DND-41 (cell line): Measurements from ENCODE around the gene SEMA6B.

ENCODE experiments used
- EZH2 ChIP-seq: IDR thresholded peaks from 3 replicates; pipeline ENCODE4 v1.6.1; 2012; ENCODE audit warnings: borderline replicate concordance, low read depth, mild to moderate bottlenecking, moderate library complexity, low read length, inconsistent platforms; ENCODE audit not compliant: severe bottlenecking
- TF ChIP-seq, protein P1 (sequence below): IDR thresholded peaks from 2 replicates; pipeline ENCODE4 v1.5.1; 2012; ENCODE audit warnings: borderline replicate concordance, low read length, moderate library complexity, mild to moderate bottlenecking; ENCODE audit not compliant: poor library complexity, severe bottlenecking; ENCODE audit errors: extremely low read depth

DNA sequence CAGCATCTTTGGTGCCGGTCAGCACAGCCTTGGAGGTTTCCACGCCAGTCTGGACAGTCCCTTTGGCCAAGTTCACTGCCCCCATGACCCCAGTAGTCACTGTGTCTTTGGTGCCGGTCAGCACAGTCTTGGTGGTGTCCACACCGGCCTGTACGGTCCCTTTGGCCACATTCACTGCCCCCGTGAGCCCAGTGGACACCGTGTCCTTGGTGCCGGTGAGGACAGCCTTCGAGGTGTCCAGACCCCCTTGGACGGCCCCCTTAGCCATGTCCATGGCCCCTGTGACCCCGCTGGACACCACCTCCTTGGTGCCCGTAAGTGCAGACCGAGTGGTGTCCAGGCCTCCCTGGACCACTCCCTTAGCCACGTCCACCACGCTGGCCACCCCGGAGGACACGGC, 46.2 kb downstream of the SEMA6B start:
- TF ChIP-seq, protein P1, sequence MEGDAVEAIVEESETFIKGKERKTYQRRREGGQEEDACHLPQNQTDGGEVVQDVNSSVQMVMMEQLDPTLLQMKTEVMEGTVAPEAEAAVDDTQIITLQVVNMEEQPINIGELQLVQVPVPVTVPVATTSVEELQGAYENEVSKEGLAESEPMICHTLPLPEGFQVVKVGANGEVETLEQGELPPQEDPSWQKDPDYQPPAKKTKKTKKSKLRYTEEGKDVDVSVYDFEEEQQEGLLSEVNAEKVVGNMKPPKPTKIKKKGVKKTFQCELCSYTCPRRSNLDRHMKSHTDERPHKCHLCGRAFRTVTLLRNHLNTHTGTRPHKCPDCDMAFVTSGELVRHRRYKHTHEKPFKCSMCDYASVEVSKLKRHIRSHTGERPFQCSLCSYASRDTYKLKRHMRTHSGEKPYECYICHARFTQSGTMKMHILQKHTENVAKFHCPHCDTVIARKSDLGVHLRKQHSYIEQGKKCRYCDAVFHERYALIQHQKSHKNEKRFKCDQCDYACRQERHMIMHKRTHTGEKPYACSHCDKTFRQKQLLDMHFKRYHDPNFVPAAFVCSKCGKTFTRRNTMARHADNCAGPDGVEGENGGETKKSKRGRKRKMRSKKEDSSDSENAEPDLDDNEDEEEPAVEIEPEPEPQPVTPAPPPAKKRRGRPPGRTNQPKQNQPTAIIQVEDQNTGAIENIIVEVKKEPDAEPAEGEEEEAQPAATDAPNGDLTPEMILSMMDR: no peak
- TF ChIP-seq EZH2: no peak
